SK-N-MC (cell line): ENCODE results near the gene MISP3.

Source experiments
- EZH2 ChIP-seq: fragments of 200-600 bp; sonication (generic); IDR thresholded peaks from one replicate; pipeline ENCODE4 v1.6.1; 2017; ENCODE audit warnings: antibody characterized with exemption
- POLR2AphosphoS5 ChIP-seq: IDR thresholded peaks from 2 replicates; pipeline ENCODE4 v1.6.1; 2012; ENCODE audit warnings: mild to moderate bottlenecking, low read depth, low read length, borderline replicate concordance

GRCh38 chr19:14061081-14061749 lies 11.4 kb upstream of the MISP3 start:
- TF ChIP-seq EZH2 = no peak
- TF ChIP-seq POLR2AphosphoS5 = no peak
